Lower lobe of right lung (tissue), 2 donors: ENCODE results near the gene ULBP3. TPM values are rescaled to one million over a fixed set of nuclear protein-coding genes. Genes with fewer than 3 reads are reported as not detected.

Experiments
- ATAC-seq, 2 donors: fragments of 200-7000 bp; cut with Tn5 transposase; one replicate each; pipeline ENCODE4 v1.9.1; 2020 to 2022; ENCODE audit warnings: mild to moderate bottlenecking in 2 of 2, moderate library complexity in 2 of 2
- DNase-seq: peaks from one replicate; pipeline ENCODE4 v3.0.0-alpha.2; 2020
- H3K27ac ChIP-seq: fragments of 200-600 bp; one replicate; pipeline ENCODE4 v1.8.0; 2022
- H3K27me3 ChIP-seq: fragments of 200-600 bp; one replicate; pipeline ENCODE4 v1.8.0; 2022; ENCODE audit warnings: low read depth
- H3K36me3 ChIP-seq: fragments of 200-600 bp; one replicate; pipeline ENCODE4 v1.8.0; 2022; ENCODE audit warnings: mild to moderate bottlenecking
- H3K4me1 ChIP-seq: fragments of 200-600 bp; one replicate; pipeline ENCODE4 v1.8.0; 2022
- H3K4me3 ChIP-seq: fragments of 200-600 bp; one replicate; pipeline ENCODE4 v1.8.0; 2022; ENCODE audit warnings: mild to moderate bottlenecking
- H3K9me3 ChIP-seq: fragments of 200-600 bp; one replicate; pipeline ENCODE4 v1.8.0; 2022
- intact Hi-C: fragments of 100-400 bp; cut with DNase I; formaldehyde crosslinking; loops from one replicate; pipeline ENCODE4 v1.11.0; 2022
- total RNA-seq: library from RNA; stranded (reverse); fragmentation: NEBNext Ultra II Directional; extraction: Animal tissue kit (Norgen Biotek cat#: 25700); gene quantifications from one replicate; pipeline ENCODE4 v1.2.1, GENCODE V29; 2021
- TF ChIP-seq, protein P1 (sequence below): fragments of 200-600 bp; IDR thresholded peaks from one replicate; pipeline ENCODE4 v1.8.0; 2022; ENCODE audit warnings: antibody characterized with exemption, mild to moderate bottlenecking
- donor health status: DM: no; HTN: yes; CAD: no; lungs with severe emphysema.

The ULBP3 gene
- total RNA-seq, 1 donor from 2014 or later = 2.4 TPM

DNA sequence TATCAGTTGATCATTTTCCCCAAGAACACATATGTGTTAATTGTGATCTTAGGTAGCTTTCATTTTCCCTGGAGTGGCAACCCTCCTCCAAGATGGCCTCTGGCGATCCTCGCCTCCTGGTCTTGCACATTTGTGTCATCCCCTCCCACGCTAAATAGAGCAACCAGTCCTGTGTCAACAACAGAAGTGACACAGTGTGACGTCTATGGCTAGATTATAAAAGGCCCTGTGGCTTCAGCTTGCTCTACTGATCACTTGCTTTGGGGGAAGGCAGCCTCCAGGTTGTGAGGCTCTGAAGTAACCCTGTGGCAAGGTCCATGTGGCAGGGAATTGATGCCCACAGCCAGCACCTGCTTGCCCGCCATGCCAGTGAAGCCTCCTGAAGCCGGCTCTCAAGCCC, 43.3 kb upstream of the ULBP3 start:
- H3K4me3 ChIP-seq = no peak overlapping the region
- no peaks in the 10 kb centered on the region for H3K27me3 ChIP-seq
- H3K27ac ChIP-seq = no peak overlapping the region
- ATAC-seq = no peak
- intact Hi-C loops = no loop called here
- H3K36me3 ChIP-seq = no peaks in the 10 kb centered on the region
- H3K9me3 ChIP-seq = no peaks in the 10 kb centered on the region
- no peaks in the 10 kb centered on the region for H3K4me1 ChIP-seq
- DNase-seq = no peak
- TF ChIP-seq, protein P1, sequence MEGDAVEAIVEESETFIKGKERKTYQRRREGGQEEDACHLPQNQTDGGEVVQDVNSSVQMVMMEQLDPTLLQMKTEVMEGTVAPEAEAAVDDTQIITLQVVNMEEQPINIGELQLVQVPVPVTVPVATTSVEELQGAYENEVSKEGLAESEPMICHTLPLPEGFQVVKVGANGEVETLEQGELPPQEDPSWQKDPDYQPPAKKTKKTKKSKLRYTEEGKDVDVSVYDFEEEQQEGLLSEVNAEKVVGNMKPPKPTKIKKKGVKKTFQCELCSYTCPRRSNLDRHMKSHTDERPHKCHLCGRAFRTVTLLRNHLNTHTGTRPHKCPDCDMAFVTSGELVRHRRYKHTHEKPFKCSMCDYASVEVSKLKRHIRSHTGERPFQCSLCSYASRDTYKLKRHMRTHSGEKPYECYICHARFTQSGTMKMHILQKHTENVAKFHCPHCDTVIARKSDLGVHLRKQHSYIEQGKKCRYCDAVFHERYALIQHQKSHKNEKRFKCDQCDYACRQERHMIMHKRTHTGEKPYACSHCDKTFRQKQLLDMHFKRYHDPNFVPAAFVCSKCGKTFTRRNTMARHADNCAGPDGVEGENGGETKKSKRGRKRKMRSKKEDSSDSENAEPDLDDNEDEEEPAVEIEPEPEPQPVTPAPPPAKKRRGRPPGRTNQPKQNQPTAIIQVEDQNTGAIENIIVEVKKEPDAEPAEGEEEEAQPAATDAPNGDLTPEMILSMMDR = no peak

DNA sequence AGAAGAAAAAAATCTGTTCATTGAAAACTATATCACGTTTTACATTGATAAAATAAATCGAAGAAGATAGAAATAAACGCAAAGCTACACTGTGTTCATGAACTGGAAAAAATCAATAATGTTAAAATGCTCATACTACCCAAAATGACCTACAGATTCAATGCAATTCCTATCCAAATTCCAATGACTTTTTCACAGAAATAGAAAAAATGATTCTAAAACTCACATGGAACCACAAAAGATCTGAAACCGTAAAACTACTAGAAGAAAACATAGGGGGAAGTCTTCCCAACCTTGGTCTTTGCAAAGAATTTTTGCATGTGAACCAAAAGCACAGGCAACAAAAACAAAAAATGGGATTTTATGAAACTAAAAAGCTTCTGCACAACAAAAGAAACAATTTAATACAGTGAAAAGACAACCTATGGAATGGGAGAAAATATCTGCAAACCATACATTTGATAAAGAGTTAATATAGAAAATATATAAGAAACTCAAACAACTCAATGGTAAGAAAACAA, 33.9 kb upstream of the ULBP3 start:
- Histone ChIP-seq H3K27me3 (no peaks in the 10 kb centered on the region), H3K36me3 (no peaks in the 10 kb centered on the region), H3K4me1 (no peaks in the 10 kb centered on the region), H3K4me3 (no peak overlapping the region), H3K27ac (no peak overlapping the region), H3K9me3 (no peaks in the 10 kb centered on the region)
- DNase-seq (no peak), ATAC-seq (no peak)
- intact Hi-C loops = no loop called here
- TF ChIP-seq, protein P1 = no peak

DNA sequence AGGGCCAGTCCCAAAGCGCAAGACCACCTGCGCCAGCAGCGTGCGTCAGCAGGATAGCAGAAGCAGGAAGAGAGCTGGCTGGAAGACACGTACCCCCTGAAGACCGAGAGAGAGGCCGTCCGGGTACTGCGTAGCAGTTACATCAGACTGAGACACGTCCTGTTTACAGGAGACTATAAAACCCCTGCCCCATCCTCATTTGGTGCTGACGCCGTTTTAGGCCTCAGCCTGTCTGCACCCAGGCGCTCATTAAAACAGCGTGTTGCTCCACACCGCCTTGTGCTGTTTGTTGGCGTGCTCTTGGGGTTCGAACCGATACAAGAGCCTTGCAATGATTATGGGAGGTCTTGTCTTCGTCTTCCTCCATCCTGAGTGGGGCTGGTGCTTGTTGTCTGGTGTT, 31.8 kb upstream of the ULBP3 start:
- no peaks in the 10 kb centered on the region for H3K27me3 ChIP-seq
- no peak overlapping the region for H3K4me3 ChIP-seq
- no peaks in the 10 kb centered on the region for H3K9me3 ChIP-seq
- DNase-seq (no peak), ATAC-seq (no peak)
- no peak overlapping the region for H3K27ac ChIP-seq
- no peaks in the 10 kb centered on the region for H3K36me3 ChIP-seq
- TF ChIP-seq, protein P1 = no peak
- intact Hi-C loops = no loop called here
- H3K4me1 ChIP-seq = no peaks in the 10 kb centered on the region

DNA sequence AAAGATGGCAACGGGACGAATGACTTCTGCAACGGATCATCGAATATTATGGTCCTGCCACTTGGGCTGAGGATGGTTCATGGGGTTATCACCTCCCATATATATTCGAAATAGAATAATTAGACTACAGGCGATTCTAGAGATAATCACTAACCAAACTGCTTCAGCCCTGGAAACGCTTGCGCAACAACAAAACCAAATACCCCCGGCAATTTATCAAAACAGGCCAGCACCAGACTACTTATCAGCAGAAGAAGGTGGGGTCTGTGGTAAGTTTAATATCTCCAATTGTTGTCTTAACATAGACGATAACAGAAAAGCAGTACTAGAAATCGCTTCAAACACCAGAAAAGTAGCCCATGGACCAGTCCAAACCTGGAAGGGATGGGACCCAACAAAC, 31.0 kb upstream of the ULBP3 start:
- no peak overlapping the region for H3K4me3 ChIP-seq
- intact Hi-C loops = no loop called here
- no peaks in the 10 kb centered on the region for H3K27me3 ChIP-seq
- DNase-seq = no peak
- H3K4me1 ChIP-seq = no peaks in the 10 kb centered on the region
- no peak for ATAC-seq
- no peaks in the 10 kb centered on the region for H3K9me3 ChIP-seq
- no peaks in the 10 kb centered on the region for H3K36me3 ChIP-seq
- H3K27ac ChIP-seq = no peak overlapping the region
- TF ChIP-seq, protein P1 = no peak

DNA sequence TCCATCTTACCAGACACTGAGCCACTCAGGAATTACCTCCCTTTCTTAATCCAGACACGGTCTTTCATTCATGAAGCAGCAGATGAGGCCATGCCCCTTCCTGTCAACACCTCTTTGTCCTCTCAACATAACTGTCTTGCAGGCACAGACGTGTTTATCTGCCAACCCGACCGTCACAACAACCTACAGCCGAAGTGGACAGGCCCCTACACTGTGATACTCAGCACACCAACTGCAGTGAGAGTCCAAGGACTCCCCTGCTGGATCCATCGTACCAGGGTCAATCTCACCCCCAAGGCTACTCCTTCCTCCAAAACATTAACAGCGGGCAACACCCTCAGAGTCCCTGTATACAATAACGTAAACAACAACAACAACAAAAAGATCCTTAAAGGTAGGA, 30.6 kb upstream of the ULBP3 start:
- Histone ChIP-seq H3K27me3 (no peaks in the 10 kb centered on the region), H3K27ac (no peak overlapping the region), H3K4me3 (no peak overlapping the region), H3K9me3 (no peaks in the 10 kb centered on the region), H3K36me3 (no peaks in the 10 kb centered on the region), H3K4me1 (no peaks in the 10 kb centered on the region)
- TF ChIP-seq, protein P1 = no peak
- intact Hi-C loops = no loop called here
- ATAC-seq = no peak
- DNase-seq = no peak

DNA sequence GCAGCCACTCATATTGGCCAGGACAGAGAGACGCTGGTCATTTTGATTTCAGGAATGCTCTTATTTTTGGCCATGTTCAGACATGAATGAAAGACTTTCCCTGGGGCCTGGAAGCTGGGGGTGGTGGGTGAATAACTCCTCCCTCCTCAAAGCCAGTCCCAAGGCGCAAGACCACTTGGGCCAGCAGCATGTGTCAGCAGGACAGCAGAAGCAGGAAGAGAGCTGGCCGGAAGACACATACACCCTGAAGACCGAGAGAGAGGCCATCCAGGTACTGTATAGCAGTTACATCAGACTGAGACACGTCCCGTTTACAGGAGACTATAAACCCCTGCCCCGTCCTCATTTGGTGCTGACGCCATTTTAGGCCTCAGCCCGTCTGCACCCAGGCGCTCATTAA, 29.2 kb upstream of the ULBP3 start:
- Histone ChIP-seq H3K9me3 (no peaks in the 10 kb centered on the region), H3K27me3 (no peaks in the 10 kb centered on the region), H3K36me3 (no peaks in the 10 kb centered on the region), H3K27ac (no peak overlapping the region), H3K4me1 (no peaks in the 10 kb centered on the region), H3K4me3 (no peak overlapping the region)
- TF ChIP-seq, protein P1 = no peak
- no peak for DNase-seq
- no peak for ATAC-seq
- intact Hi-C loops = no loop called here
